GM12892 (cell line): ENCODE data around the gene ANTXR1.

Source experiments
- POLR2A ChIP-seq: IDR thresholded peaks from 2 replicates; pipeline ENCODE4 v1.6.1; 2011; ENCODE audit warnings: low read depth, low read length, control low read depth
- POLR2AphosphoS5 ChIP-seq: IDR thresholded peaks from 2 replicates; pipeline ENCODE4 v1.6.1; 2011; ENCODE audit warnings: low read depth, low read length, control low read depth
- TAF1 ChIP-seq: IDR thresholded peaks from 2 replicates; pipeline ENCODE4 v1.6.1; 2011; ENCODE audit warnings: low read depth, mild to moderate bottlenecking, control low read depth, low read length, borderline replicate concordance

- TF ChIP-seq POLR2AphosphoS5 (no peak), POLR2A (no peak), TAF1 (no peak)
Observed at GRCh38 chr2:69109255-69109654, 96.3 kb downstream of the ANTXR1 start.
